ENCODE measurements around the gene FAM171A2.
"Not testable (repeated sequence)": the region's sequence is repeated elsewhere in the genome, so short reads cannot be mapped to it uniquely, and the experiment has no call there.

FAM171A2 gene

DNA sequence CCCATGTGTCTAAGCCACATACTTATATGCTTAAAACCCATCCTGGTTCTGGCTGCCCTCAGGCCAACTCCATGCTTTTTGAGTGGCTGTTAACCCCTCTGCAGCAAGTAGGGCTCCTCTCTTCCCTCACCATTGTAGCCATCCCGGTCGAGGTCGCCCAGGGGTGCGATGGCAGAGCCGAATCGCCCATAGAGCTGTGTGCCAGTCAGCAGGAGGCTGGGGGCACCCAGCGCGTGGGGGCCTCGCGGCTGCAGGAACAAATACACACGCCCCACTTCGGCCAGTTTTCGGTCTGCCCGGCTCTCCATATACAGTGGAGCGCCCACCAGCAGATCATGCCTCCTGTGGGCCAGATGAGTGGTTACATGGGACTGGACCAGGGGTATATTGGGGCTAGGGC, 19.7 kb upstream of the FAM171A2 start:
- no peak for DNase-seq

- no peak for DNase-seq
Observed at GRCh38 chr17:44382917-44383316, 19.3 kb upstream of the FAM171A2 start.

- no peak for DNase-seq
Observed at GRCh38 chr17:44381810-44382305, 18.2 kb upstream of the FAM171A2 start.

DNA sequence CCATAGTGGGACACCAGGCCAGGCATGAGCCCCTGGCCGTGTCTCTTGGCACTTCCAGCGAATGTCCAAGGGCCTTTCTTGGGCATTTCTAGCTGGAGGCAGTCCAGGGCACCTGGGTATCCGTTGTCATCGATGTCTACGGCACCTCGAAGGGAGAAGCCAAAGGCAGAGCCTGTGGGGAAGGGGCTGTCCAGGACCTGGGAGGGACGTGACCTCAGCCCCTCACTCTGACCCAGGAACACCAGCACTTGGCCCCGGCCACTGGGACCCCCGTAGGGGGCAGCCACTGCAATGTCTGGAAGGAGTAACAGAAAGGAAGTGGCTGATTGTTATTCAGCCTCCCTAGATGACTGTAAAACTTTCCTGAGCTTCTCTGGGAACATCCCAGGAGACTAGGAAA, 17.1 kb upstream of the FAM171A2 start:
- DNase-seq, result no peak

DNA sequence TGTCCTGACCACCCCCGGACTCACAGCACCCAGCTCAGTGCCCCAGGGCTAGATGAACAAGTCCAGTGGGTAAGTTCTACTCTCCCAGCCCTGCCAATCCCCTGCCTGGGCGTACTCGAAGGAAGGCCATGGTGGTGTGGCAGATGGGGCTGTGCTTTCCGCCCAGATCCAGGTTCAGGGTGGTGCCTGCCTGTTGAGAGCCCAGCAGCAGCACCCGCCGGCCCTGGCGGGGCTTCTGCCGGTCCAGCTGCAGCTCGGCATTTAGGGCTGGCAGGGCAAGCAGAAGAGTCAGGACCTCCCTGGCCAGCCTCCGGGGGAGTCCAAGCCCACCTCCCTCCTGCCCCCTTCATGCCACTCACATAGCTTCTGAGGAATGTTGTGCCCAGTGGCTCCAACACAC, 16.2 kb upstream of the FAM171A2 start:
- no peak for DNase-seq

- DNase-seq, result no peak
Observed at GRCh38 chr17:44378171-44378705, 14.6 kb upstream of the FAM171A2 start.

DNA sequence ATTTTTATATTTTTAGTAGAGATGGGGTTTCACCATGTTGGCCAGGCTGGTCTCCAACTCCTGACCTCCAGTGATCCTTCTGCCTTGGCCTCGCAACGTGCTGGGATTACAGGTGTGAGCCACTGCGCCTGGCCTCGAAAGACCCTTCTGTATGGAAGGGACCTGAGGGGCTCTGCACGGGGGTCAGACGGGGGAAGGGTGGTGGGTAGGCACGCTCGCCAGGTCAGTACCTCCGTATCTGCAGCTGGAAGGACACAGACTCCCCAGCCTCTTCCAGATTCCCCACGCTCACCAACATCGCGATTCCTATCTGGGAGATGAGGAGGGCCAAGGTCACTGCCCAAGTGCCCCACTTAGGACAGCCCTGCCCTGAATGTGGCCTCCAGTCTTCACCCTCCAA, 13.1 kb upstream of the FAM171A2 start:
- DNase-seq, result no peak

GRCh38 chr17:44376124-44376523, 12.5 kb upstream of the FAM171A2 start:
- DNase-seq, result peak; percentile 38

- DNase-seq, result no peak
Observed at GRCh38 chr17:44375196-44376017, 11.8 kb upstream of the FAM171A2 start.

DNA sequence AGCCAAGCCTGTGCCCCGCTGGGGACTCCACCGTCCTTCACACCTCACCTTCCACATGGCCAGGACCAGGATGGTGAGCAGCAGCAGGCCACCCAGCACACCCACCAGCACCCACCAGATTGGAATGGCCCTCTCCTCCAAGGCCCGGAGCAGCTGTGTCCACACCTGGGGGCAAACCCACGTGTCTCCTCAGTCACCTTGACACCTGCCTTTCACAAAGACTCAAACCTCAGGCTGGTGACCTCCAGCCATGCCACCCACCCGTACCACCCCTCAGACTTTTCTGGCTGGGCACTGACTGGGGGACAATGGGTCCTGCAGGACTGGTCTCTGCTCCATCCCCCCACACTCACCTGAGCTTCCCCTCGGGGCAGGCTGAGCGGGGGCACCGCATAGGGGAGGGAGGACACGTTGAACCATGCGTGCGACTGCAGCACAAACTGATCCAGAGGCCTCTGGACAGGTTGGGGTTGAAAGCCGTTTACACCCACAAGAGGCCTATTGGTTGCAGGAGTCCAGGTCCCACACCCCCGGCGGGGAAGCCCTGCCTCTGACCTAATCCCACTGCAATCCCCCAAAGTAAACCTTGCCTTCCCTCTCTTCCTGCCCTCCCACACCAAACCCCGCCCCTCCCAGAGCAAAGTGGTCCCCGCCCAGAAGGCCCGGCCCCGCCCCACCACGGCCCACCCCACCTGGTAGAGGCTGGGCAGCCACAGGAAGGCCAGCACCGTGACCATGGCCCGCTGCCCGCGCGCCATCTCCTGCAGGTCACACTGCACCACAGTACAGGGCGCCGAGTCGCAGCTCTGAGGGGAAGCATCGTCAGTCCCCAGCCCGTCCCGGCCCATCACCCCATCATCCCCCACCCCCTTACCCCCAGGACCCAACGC, 10.9 kb upstream of the FAM171A2 start:
- DNase-seq, result no peak

- DNase-seq, result no peak
Observed at GRCh38 chr17:44372036-44372435, 8.4 kb upstream of the FAM171A2 start.

GRCh38 chr17:44369414-44370023, 5.9 kb upstream of the FAM171A2 start:
- DNase-seq, result not testable (repeated sequence)

GRCh38 chr17:44368391-44369243, 5.0 kb upstream of the FAM171A2 start:
- DNase-seq, result not testable (repeated sequence)

- no peak for DNase-seq
Observed at GRCh38 chr17:44367231-44367979, 3.8 kb upstream of the FAM171A2 start.

DNA sequence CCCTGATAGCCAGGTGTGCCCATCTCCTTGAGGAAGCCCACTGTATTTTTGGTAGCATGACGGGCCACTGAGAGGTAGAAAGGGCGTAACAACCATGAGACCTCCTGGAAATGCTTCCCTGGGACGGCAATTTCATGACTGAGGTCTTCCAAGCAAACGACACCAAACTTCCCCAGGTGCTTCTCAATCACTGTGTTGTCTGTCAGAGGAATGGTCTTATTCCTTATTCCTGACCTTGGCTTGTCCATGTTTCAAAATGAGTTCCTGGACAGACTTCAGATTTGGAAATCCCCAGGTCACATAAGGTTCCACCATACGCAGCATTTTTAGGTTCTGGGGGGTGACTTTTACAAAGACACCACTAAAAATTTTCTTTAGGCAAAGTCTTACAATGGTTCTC, 1.4 kb upstream of the FAM171A2 start:
- DNase-seq, result not testable (repeated sequence)

DNA sequence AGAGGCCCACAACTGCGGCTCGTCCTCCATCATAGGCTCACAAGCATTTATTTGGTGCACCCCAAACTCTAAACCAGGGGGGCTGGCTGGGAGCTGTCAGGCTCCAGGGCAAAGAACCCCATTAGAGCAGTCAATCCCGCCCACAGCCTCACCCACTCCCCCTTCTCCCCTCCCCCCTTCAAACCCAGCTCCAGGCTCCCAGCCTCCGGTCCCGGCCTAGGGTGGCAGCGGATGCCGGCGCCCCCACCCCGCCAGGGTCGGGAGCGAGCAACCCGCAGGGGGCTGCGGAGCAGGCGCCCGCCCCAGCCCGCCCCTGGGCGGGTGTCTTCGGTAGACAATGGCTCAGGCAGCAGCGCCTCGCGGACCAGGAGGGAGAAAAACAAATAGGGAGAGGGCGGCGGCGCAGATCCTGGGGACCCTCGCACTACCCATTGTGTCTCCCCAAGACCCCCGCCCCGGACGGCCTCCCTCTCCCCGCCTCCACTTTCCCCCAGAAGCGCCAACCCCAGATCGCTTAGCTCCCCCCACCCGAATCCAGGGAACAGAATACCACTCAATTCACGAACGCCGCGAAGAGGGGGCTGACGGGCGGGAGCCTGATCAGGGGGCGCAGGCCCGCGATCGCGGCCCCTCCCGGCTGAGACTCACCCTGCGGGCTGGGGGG, 572 bp downstream of the FAM171A2 start:
- no peak for DNase-seq

GRCh38 chr17:44362459-44362948, 1.1 kb downstream of the FAM171A2 start:
- DNase-seq, result no peak

GRCh38 chr17:44361292-44362260, 2.1 kb downstream of the FAM171A2 start:
- no peak for DNase-seq

- no peak for DNase-seq
Observed at GRCh38 chr17:44360826-44361225, 2.8 kb downstream of the FAM171A2 start.

Measured in activated CD4-positive, alpha-beta T cell treated with anti-CD3 and anti-CD28 coated beads, Interleukin-2, Interleukin-6, amounts not matched to agents 100 ng/mL and 50 ng/mL, durations not matched to agents 16 hours and 8 hours (primary cell).